Kidney (tissue), 14 donors: ENCODE measurements around the gene SH3RF1. TPM values are rescaled to one million over a fixed set of nuclear protein-coding genes. Genes with fewer than 3 reads are reported as not detected.

Experiments
- DNase-seq, 5 donors: peaks; one replicate each; pipeline ENCODE4 v3.0.0-alpha.2; 2013 to 2020
- FAIRE-seq: peaks from 2 replicates; lab custom pipeline; 2012; peaks lifted over from hg19 to GRCh38; lab: Jason Lieb, UNC
- H3K27ac ChIP-seq, 2 donors: one replicate each; pipeline ENCODE4 v1.7.0; 2013; ENCODE audit warnings: low read depth in 2 of 2, low read length in 2 of 2, inconsistent platforms in 1 of 2
- H3K27me3 ChIP-seq: one replicate; pipeline ENCODE4 v1.7.1; 2013; ENCODE audit warnings: low read length, inconsistent platforms; ENCODE audit not compliant: control insufficient read depth, insufficient read depth
- H3K36me3 ChIP-seq, 3 donors: one replicate each; pipeline versions ENCODE4 v1.7.0 to v1.7.1; 2013; ENCODE audit warnings: low read length in 3 of 3, control low read depth in 1 of 3, inconsistent platforms in 1 of 3; ENCODE audit not compliant: insufficient read depth in 3 of 3, control insufficient read depth in 2 of 3
- H3K4me1 ChIP-seq, 3 donors: one replicate each; pipeline versions ENCODE4 v1.7.0 to v1.7.1; 2013; ENCODE audit warnings: low read length in 3 of 3, inconsistent platforms in 1 of 3, low read depth in 1 of 3; ENCODE audit not compliant: control insufficient read depth in 2 of 3, insufficient read depth in 2 of 3
- H3K4me3 ChIP-seq, 3 donors: one replicate each; pipeline versions ENCODE4 v1.7.0 to v1.8.1; 2013; ENCODE audit warnings: low read length in 3 of 3, control low read depth in 1 of 3, inconsistent platforms in 1 of 3
- H3K9ac ChIP-seq, 3 donors: one replicate each; pipeline versions ENCODE4 v1.7.0 to v1.7.1; 2013; ENCODE audit warnings: low read length in 3 of 3, control low read depth in 1 of 3, inconsistent platforms in 1 of 3
- H3K9me3 ChIP-seq, 3 donors: one replicate each; pipeline versions ENCODE4 v1.7.0 to v1.7.1; 2013; ENCODE audit warnings: low read length in 3 of 3, control low read depth in 1 of 3, inconsistent platforms in 1 of 3; ENCODE audit not compliant: control insufficient read depth in 2 of 3, insufficient read depth in 1 of 3
- CTCF ChIP-seq: IDR thresholded peaks from 3 replicates; pipeline ENCODE4 v1.5.1; 2012; ENCODE audit warnings: mild to moderate bottlenecking, moderate library complexity, borderline replicate concordance; ENCODE audit not compliant: insufficient read depth; ENCODE audit errors: extremely low read depth
- intact Hi-C: fragments of 100-400 bp; cut with DNase I; formaldehyde crosslinking; loops from one replicate; pipeline ENCODE4 v1.11.1; 2022
- polyA plus RNA-seq: library from polyadenylated mRNA; stranded (reverse); fragments of 350-450 nt; fragmentation: Illumina TruSeq; extraction: RNeasy Lipid Tissue Mini Kit (QIAGEN cat#74804); gene quantifications from one replicate; pipeline ENCODE4 v1.2.3, GENCODE V29; 2014; ENCODE audit warnings: low read depth, low replicate concordance; ENCODE audit not compliant: insufficient read depth
- total RNA-seq: library from RNA; stranded (reverse); fragmentation: NEBNext Ultra II Directional; extraction: Animal tissue kit (Norgen Biotek cat#: 25700); gene quantifications from one replicate; pipeline ENCODE4 v1.2.1, GENCODE V29; 2021
- donor health status: control.
- donor health status: control.
- donor health status: control.
- donor health status: control.
- donor health status: control.
- donor health status: DM: yes; HTN: yes; CAD: no.
- donor health status: Normal renal cell carcinoma (clear cell type).

SH3RF1 gene
- total and polyA plus RNA-seq, 2 donors from 2014 or later = 8.2 to 35.7 TPM

- intact Hi-C loops = no loop called here
- no peak overlapping the region for H3K9ac ChIP-seq
- H3K27me3 ChIP-seq = no peaks in the 10 kb centered on the region
- peaks cover 0 to 17% (median 9%) of the 10 kb centered on the region in 3 donors for H3K4me1 ChIP-seq
- H3K9me3 ChIP-seq = no peaks in the 10 kb centered on the region
- DNase-seq = no peak
- no peak overlapping the region for H3K4me3 ChIP-seq
- no peak for FAIRE-seq
- no peak overlapping the region for H3K27ac ChIP-seq
- no peaks in the 10 kb centered on the region for H3K36me3 ChIP-seq
- no peak for TF ChIP-seq CTCF
These were observed 102.5 kb downstream of the SH3RF1 start for GRCh38 chr4:169167957-169168858.

- Histone ChIP-seq H3K27ac (no peak overlapping the region), H3K36me3 (no peaks in the 10 kb centered on the region), H3K4me3 (no peak overlapping the region), H3K9ac (no peak overlapping the region), H3K4me1 (peaks cover 0 to 27% (median 14%) of the 10 kb centered on the region in 3 donors), H3K27me3 (no peaks in the 10 kb centered on the region), H3K9me3 (no peaks in the 10 kb centered on the region)
- no peak for TF ChIP-seq CTCF
- intact Hi-C loops = no loop called here
- no peak for DNase-seq
- no peak for FAIRE-seq
These were observed 105.9 kb downstream of the SH3RF1 start for GRCh38 chr4:169164669-169165415.

DNA sequence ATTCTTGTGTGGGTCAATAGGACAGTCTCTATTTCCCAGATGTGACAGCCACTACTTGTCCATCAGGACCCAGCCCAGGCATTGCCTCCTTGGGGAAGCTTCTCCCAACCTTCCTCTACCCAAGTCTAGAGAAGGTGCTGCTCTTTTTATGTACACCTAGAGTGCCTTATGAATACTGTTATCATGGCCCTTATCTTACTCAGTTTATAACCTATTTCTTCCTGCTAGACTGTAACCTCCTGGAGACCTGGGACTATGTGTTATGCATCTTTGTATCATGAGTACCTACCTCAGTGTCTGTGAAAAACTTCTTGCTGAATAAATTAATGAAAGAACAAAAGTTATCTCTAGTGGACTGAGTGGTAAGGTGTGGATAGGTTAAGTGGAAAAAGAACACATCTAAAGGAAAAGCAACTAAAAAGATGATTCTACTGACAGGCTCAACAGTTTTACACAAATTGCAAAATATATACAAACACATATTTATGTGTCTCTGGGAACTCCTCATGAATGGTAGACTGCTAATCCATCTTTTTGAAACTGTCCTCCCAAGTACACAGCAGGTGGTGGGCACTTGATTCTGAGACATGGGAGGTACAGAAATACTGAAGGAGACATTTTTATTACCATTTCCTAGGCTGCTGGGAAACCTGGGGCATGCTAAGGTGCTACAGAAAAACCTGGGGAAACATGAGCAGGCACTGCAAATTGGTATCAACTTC lies 106.6 kb downstream of the SH3RF1 start:
- intact Hi-C loops = no loop called here
- DNase-seq = peak in 1 of 5 donors; percentile 28
- Histone ChIP-seq H3K27ac (no peak overlapping the region), H3K9me3 (no peaks in the 10 kb centered on the region), H3K4me3 (no peak overlapping the region), H3K27me3 (no peaks in the 10 kb centered on the region), H3K4me1 (peaks cover 0 to 34% (median 19%) of the 10 kb centered on the region in 3 donors), H3K9ac (no peak overlapping the region), H3K36me3 (no peaks in the 10 kb centered on the region)
- TF ChIP-seq CTCF = no peak
- no peak for FAIRE-seq
